Left lung (tissue), 10 donors: ENCODE measurements around the gene PRCC. TPM values are rescaled to one million over a fixed set of nuclear protein-coding genes. Genes with fewer than 3 reads are reported as not detected.

Experiments
- ATAC-seq: fragments of 200-7000 bp; cut with Tn5 transposase; one replicate; pipeline ENCODE4 v1.9.1; 2020; ENCODE audit warnings: moderate library complexity
- DNase-seq, 4 donors: peaks; one replicate each; pipeline ENCODE4 v3.0.0-alpha.2; 2013 to 2020
- H3K27ac ChIP-seq, 2 donors: fragments of 200-600 bp; sonication (generic) in 1 of 2; one replicate each; pipeline versions ENCODE4 v1.5.0 to v1.8.0; 2020 to 2021
- H3K27me3 ChIP-seq, 2 donors: fragments of 200-600 bp; sonication (generic) in 1 of 2; one replicate each; pipeline versions ENCODE4 v1.5.0 to v1.8.0; 2020 to 2021
- H3K36me3 ChIP-seq, 2 donors: fragments of 200-600 bp; sonication (generic) in 1 of 2; one replicate each; pipeline versions ENCODE4 v1.5.0 to v1.8.0; 2020 to 2021
- H3K4me1 ChIP-seq, 2 donors: fragments of 200-600 bp; one replicate each; pipeline ENCODE4 v1.8.0; 2021
- H3K4me3 ChIP-seq, 2 donors: fragments of 200-600 bp; sonication (generic) in 1 of 2; one replicate each; pipeline versions ENCODE4 v1.5.0 to v1.8.0; 2020 to 2021; ENCODE audit warnings: mild to moderate bottlenecking in 1 of 2
- H3K9me3 ChIP-seq, 2 donors: fragments of 200-600 bp; sonication (generic) in 1 of 2; one replicate each; pipeline versions ENCODE4 v1.5.0 to v1.8.0; 2020 to 2021
- CTCF ChIP-seq, 2 donors: fragments of 200-600 bp; sonication (generic) in 1 of 2; IDR thresholded peaks; one replicate each; pipeline versions ENCODE4 v1.5.0 to v1.8.0; 2021; ENCODE audit warnings: antibody characterized with exemption in 2 of 2
- intact Hi-C, 2 donors: fragments of 100-400 bp; cut with DNase I; formaldehyde crosslinking; loops; one replicate each; pipeline versions ENCODE4 v1.11.2 to v1.14.2; 2022
- polyA plus RNA-seq, 6 donors: library from polyadenylated mRNA; unstranded; fragments of 120-200 nt; gene quantifications; one replicate each; pipeline ENCODE4 v1.2.1, GENCODE V29; 2013; ENCODE audit not compliant: insufficient read length in 6 of 6
- total RNA-seq, 2 donors: library from RNA; stranded (reverse); fragmentation: NEBNext Ultra II Directional; extraction: Animal tissue kit (Norgen Biotek cat#: 25700); gene quantifications; one replicate each; pipeline ENCODE4 v1.2.1, GENCODE V29; 2021
- donor health status: DM: no; HTN: yes; CAD: no.
- donor health status: DM: no; HTN: no; CAD: no.

The PRCC gene
- total and polyA plus RNA-seq, 8 donors, result 40.7 to 106 (median 96.3) TPM

- no peak for TF ChIP-seq CTCF (IDR thresholded peaks at IDR 0.05)
- Histone ChIP-seq H3K4me1 (no peaks in the 10 kb centered on the region), H3K27ac (no peak overlapping the region), H3K27me3 (no peaks in the 10 kb centered on the region), H3K4me3 (no peak overlapping the region), H3K36me3 (peaks cover 2 to 100% of the 10 kb centered on the region in 2 donors), H3K9me3 (no peaks in the 10 kb centered on the region)
- intact Hi-C loops, result loop anchor here in 1 of 2 donors (5.0 kb wide), 1 partner anchor 67 kb away; the partner anchor contains the start of gene NTRK1
- ATAC-seq, result no peak
- no peak for DNase-seq
These were observed 28.0 kb downstream of the PRCC start for GRCh38 chr1:156795374-156795733.

GRCh38 chr1:156795787-156796186 is 28.5 kb downstream of the PRCC start:
- no peak for ATAC-seq
- no peak for TF ChIP-seq CTCF (IDR thresholded peaks at IDR 0.05)
- no peak for DNase-seq
- Histone ChIP-seq H3K4me3 (no peak overlapping the region), H3K27me3 (no peaks in the 10 kb centered on the region), H3K36me3 (peaks cover 2 to 100% of the 10 kb centered on the region in 2 donors), H3K27ac (no peak overlapping the region), H3K4me1 (no peaks in the 10 kb centered on the region), H3K9me3 (no peaks in the 10 kb centered on the region)
- intact Hi-C loops, result loop anchor here in 1 of 2 donors (5.0 kb wide), 1 partner anchor 67 kb away; the partner anchor contains the start of gene NTRK1

- no peak for DNase-seq
- intact Hi-C loops, result loop anchor here in 1 of 2 donors (5.0 kb wide), 1 partner anchor 66 kb away; the partner anchor contains the start of gene NTRK1
- Histone ChIP-seq H3K36me3 (peaks cover 2 to 100% of the 10 kb centered on the region in 2 donors), H3K9me3 (no peaks in the 10 kb centered on the region), H3K4me3 (no peak overlapping the region), H3K27me3 (no peaks in the 10 kb centered on the region), H3K27ac (no peak overlapping the region), H3K4me1 (no peaks in the 10 kb centered on the region)
- no peak for ATAC-seq
- TF ChIP-seq CTCF (IDR thresholded peaks at IDR 0.05), result no peak
These were observed 29.2 kb downstream of the PRCC start for GRCh38 chr1:156796340-156797097.

- Histone ChIP-seq H3K36me3 (peaks cover 2 to 99% of the 10 kb centered on the region in 2 donors), H3K27ac (no peak overlapping the region), H3K4me3 (no peak overlapping the region), H3K4me1 (no peaks in the 10 kb centered on the region), H3K27me3 (no peaks in the 10 kb centered on the region), H3K9me3 (no peaks in the 10 kb centered on the region)
- DNase-seq (peak in 1 of 4 donors; percentile 42), ATAC-seq (peak; percentile 82)
- TF ChIP-seq CTCF (IDR thresholded peaks at IDR 0.05), result peak; percentile 62 to 67
- intact Hi-C loops, result loop anchor here in 1 of 2 donors (5.0 kb wide), 1 partner anchor 65 kb away; the partner anchor contains the start of gene NTRK1
These were observed 30.0 kb downstream of the PRCC start for GRCh38 chr1:156797212-156797871.
